HG03135 (cell line): Measurements from ENCODE around the gene ERGIC2.
"Not testable (repeated sequence)": the region's sequence is repeated elsewhere in the genome, so short reads cannot be mapped to it uniquely, and the experiment has no call there.

Source experiments
- ATAC-seq: cut with Tn5 transposase; IDR thresholded peaks from one replicate; pipeline ENCODE4 v1.9.1; 2021; ENCODE audit warnings: mild to moderate bottlenecking, moderate library complexity; ENCODE audit not compliant: unreplicated experiment

Gene ERGIC2

GRCh38 chr12:29306266-29306665 is 74.7 kb downstream of the ERGIC2 start:
- no peak for ATAC-seq

- ATAC-seq = no peak
Measured at GRCh38 chr12:29304388-29304787, 76.6 kb downstream of the ERGIC2 start.

GRCh38 chr12:29301114-29301513 is 79.9 kb downstream of the ERGIC2 start:
- ATAC-seq = no peak

- ATAC-seq = no peak
Measured at GRCh38 chr12:29299633-29300032, 81.3 kb downstream of the ERGIC2 start.

- no peak for ATAC-seq
Measured at GRCh38 chr12:29291226-29291625, 89.7 kb downstream of the ERGIC2 start.

- not testable (repeated sequence) for ATAC-seq
Measured at GRCh38 chr12:29290475-29290874, 90.5 kb downstream of the ERGIC2 start.

- no peak for ATAC-seq
Measured at GRCh38 chr12:29288031-29288430, 92.9 kb downstream of the ERGIC2 start.

- ATAC-seq = no peak
Measured at GRCh38 chr12:29287622-29288021, 93.3 kb downstream of the ERGIC2 start.
